Cardiac septum (tissue), 1 donor: ENCODE data around the gene BLMH. TPM values are rescaled to one million over a fixed set of nuclear protein-coding genes. Genes with fewer than 3 reads are reported as not detected.

Experiments used
- DNase-seq: peaks from one replicate; pipeline ENCODE4 v3.0.0-alpha.2; 2020; ENCODE audit warnings: low spot score
- intact Hi-C: fragments of 100-400 bp; cut with DNase I; formaldehyde crosslinking; loops from one replicate; pipeline ENCODE4 v1.14.0; 2022
- total RNA-seq: library from RNA; stranded (reverse); fragmentation: NEBNext Ultra II Directional; extraction: Animal tissue kit (Norgen Biotek cat#: 25700); gene quantifications from one replicate; pipeline ENCODE4 v1.2.1, GENCODE V29; 2021
- donor health status: DM: no; HTN: no; CAD: no.

Gene BLMH
- total RNA-seq, 1 donor from 2014 or later, result 14.1 TPM

DNA sequence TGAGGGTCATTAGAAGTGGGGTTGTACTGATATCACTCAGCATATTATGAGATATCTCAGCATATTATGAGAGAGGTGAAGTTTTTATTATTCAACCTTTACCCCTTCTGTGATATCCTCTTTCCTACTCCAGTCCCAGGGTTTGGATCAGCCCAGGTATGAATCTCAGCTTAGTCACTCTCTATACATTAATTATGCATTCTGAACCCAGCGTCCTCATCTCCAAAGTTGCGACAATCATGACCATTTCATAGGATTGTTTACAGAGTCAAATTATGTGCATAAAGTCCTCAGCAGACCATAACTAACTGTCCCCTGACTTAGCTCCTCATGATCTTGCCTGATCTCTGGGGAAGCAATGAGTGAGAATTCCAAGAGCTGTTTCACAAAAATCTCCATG, 20.5 kb upstream of the BLMH start:
- intact Hi-C loops, result no loop called here
- no peak for DNase-seq

DNA sequence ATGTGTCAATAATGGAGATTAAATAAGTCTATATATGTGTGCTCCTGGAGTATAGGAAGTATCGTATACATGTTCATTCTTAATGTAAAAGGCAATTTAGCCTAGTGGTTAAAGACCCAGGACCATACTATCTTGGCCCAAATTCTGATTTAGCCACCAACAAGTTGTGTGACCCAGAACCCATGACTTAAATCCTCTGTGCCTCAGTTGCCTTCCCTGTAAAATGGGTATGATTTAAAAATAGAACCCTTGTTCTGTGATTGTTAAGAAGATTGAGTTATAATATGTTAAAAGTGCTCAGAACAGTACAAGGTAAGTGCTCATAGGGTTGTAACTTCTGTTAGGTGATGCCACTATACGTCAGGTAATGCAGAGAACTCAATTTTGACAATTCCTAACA, 18.8 kb upstream of the BLMH start:
- no peak for DNase-seq
- intact Hi-C loops, result no loop called here

DNA sequence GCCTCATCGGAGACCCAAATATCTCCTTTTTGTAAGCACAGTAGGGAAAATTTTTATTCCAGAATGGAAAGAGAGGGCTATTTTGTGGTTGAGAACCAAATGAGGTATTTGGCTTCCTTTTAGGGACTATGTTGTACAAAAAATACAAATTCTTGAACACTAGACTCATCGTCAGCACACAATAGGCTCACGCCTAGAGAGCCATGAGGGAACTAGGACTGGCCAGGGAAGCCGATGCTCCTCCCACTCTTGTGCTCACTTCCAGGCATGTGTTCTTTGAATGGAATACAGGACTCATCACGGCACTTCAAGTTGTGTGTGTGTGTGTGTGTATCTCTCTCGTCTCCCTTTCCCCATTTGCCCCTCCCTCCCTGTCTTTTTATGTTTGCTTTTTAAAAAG, 17.8 kb upstream of the BLMH start:
- DNase-seq, result no peak

DNA sequence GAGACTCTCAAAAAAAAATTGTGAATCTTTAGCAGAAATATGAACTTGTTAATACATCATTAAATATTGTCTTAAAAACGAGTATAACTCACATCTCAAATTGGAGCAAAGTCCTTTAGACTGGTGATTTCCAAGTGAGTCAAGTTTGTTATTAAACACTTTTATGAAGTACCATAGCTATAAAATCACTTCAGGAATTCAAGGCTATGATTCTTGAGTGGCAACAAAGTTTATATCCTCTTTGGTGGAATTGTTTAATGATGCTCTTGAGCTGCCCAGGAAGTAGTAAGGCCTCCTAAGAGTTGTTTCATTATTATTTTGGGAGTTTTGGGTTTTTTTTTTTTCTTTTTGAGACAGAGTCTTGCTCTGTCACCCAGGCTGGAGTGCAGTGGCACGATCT, 16.7 kb upstream of the BLMH start:
- intact Hi-C loops, result no loop called here
- no peak for DNase-seq

More for the DNA sequence above, 17.8 kb upstream of the BLMH start:
- intact Hi-C loops, result no loop called here

DNA sequence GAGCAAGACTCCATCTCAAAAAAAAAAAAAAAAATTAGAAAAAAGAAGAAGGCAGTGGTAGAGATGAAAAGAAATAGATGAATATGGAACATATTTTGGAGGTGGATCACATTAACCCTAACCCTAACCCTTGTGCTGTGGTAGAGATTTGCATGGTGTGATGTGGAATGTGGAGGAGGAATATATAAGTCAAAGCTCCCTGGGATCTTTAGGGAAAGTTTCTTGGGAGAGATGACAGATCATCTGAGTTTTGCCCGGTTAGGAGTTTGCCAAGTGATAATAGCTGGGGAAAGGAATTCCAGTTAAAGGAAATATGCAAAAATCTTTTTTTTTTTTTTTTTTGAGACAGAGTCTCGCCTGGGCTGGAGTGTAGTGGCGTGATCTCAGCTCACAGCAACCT, 13.0 kb upstream of the BLMH start:
- intact Hi-C loops, result no loop called here
- no peak for DNase-seq

DNA sequence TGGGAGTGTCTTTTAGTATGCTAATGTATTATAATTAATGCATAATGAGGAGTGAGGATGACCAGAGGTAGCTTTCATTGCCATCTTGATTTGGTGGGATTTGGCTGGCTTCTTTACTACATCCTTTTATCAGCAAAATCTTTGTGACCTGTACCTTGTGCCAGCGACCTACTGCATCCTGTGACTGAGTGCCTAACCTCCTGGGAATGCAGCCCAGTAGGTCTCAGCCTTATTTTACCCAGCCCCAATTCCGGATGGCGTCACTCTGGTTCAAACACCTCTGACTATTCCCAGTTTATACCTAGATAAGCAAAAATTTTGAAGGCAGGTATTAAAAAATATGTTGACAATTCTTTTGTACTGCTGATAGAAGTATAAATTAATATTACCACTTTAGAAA, 10.5 kb upstream of the BLMH start:
- intact Hi-C loops, result no loop called here
- DNase-seq, result no peak

DNA sequence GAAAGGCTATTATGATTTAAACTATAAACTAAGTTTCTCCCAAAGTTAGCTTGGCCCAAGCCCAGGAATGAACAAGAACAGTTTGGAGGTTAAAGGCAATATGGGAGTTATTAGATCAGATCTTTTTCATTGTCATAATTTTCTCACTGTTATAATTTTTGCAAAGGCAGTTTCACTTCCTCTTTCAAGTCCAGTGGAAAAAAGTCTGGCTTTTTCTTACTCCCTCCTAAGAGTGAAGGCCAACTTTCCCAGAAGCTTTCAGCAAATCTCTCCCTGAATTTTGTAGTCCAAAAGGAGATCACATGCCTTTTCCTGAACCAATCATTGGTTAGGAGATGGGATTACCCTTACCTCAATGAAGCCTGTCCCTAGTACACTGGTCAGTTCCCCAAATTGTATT, 9.1 kb upstream of the BLMH start:
- no peak for DNase-seq
- intact Hi-C loops, result no loop called here

DNA sequence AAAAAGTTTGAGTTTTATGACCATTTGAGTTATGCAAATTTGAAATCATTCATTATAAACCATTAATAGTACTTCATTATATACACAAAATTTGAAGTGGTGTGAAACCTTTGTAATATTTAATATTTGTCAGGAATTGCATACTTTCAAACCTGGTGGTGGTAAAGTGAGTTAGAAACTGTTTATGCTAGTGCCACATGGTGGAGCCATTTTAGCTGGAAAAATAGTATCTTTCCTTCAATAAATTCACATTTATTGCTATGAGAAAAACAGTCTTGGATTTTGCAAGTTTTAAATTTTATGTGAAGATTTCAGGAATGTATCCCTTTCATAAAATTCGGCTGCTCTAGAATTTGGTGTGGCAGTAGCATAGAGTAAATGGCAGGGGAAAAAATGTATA, 7.3 kb upstream of the BLMH start:
- intact Hi-C loops, result no loop called here
- DNase-seq, result no peak

DNA sequence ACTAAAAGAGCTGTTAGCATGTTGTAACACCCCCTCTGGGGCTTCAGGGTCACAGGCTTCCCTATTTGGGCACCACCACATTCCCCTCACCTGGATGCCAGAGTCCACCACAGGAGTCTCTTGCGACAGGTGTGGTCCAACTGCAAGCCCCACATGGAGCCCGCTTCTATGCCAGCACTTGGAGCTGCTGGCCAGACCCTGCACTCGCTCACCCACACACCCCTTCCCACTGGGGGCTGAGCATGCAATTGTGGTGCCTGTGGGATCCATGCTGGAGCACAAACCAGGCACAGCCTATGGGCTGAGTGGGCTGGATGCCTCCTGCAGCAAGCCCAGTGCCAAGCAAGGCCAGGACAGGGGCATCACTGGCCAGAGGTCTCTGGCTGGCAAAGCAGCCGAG, 6.0 kb upstream of the BLMH start:
- no peak for DNase-seq
- intact Hi-C loops, result no loop called here

DNA sequence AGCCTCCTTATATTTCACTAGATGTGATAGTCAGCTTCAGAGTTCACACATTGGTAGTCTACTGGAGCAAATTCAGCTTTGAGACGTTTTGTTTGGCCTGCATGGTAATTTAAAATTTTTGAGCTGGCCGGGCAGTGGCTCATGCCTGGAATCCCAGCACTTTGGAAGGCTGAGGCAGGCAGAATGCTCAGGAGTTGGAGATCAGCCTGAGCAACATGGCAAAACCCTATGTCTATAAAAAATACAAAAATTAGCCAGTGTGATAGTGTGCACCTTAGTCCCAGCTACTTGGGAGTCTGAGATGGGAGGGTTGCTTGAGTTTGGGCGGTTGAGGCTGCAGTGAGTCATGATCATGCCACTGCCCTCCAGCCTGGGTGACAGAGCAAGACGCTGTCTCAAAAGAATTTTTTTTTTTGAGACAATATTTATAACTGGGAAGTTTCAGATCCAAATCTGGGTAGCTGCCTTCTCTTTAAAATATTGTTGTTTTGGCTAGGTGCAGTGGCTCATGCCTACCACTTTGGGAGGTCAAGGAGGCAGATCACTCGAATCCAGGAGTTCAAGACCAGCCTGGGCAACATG, 4.8 kb upstream of the BLMH start:
- no peak for DNase-seq
- intact Hi-C loops, result no loop called here

DNA sequence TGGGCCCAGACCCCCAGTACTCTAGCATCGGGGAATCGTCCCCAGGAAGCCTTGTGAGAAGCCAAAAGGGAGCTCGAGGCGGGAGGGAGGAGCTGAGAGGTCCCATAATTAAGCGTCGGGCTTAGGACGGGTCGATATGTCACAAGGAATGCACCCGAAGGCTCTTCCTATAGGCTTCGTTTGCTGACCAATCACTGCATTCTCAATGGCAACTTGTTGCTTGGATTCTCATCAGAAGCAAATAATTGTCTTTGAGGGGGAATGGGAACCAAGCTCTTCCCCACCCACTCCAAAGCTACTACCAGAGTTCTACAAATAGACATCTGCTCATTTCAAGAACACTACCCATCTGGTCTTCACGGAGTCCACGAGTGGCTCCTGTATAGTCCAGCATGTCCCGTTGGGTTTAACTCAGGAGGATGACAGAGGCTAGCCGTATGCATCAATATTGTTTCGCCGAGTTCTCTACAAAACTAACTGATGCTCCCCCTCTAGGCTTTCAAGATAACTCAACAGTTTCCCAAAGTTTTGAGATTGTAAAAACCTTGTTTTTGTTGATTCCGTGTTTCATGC, 628 bp upstream of the BLMH start:
- intact Hi-C loops, result loop anchor here (5.0 kb wide), 2 partner anchors 85 to 175 kb away; partner anchors contain the start of genes CPD and NSRP1
- DNase-seq, result no peak

DNA sequence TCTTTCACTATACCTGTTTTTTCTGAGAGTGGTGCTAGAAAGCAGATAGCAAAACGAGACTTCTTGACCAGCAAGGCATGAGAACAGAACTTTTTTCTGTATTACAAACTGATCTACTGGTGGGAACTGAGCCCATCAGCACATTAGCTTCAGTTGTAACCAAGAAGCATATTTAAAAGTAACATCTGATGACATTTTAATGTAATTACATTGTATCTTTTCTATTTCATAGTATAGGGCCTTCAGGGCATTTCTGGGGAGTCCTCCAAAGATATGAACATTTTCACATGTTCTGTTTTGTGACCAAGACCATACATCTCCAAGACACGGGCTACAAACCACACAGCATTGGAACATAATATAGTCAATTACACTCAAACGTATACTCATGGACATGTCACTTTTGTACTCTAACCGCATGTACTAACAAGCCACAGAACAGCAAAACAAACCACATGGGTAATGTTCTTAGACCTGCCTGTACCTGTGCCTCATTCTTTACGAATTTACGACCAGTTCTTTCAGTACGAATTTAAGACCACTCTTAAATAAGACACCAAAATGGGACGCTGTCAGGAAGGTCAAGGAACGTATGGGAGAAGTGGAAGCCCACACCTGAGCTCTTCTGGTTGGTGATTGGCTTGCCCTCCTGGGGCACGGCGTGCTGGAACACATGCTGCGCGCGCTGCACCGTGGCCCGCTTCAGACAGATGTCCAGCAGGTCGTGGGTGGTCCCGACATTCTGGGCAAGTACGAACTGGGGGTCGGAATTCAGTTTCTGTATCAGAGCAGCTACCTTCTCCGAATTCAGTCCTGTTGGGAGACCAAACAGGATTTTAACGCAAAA, 825 bp downstream of the BLMH start:
- intact Hi-C loops, result loop anchor here (5.0 kb wide), 2 partner anchors 86 to 174 kb away; partner anchors contain the start of genes CPD and NSRP1
- DNase-seq, result no peak

DNA sequence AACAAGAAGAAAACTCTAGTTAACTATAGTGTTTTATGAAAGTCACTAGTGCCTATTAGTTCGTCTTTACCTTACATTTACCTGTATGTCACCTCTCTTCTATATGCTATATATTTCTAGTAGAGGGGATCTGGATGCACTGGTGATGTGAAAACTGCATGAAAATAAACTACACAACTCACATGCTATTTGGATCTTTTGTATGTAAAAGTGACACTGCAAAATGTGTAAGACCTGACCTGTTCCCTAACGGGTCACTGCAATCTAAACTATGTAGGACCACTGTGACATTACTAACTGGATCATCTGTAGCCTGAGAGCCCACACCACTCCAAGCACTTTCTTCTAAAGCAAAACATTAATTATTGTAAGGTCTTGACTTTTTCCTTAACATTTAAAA, 1.7 kb downstream of the BLMH start:
- intact Hi-C loops, result loop anchor here (5.0 kb wide), 2 partner anchors 87 to 173 kb away; partner anchors contain the start of genes CPD and NSRP1
- DNase-seq, result no peak

DNA sequence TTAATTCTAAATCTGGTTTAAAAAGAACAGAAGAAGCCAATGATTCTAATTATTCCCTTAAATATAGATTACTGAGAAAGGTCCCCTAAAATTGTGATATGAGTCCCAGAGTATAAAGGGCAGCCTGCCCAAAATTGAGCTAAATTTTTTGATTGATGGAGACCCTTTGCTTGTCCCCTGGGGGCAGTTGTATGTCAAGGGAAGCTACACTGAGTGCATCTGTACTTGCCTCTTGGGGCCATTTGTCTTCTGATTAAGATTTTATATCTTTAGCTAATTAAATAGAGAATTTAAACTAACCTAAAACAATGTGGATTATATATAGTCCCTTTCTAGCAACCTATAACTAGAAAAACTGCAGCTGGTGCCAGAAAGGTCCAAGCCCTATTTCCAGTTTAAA, 12.6 kb downstream of the BLMH start:
- no peak for DNase-seq
- intact Hi-C loops, result loop anchor here (2.0 to 5.0 kb wide), 2 partner anchors 152 to 174 kb away; no protein-coding TSS in a partner anchor

DNA sequence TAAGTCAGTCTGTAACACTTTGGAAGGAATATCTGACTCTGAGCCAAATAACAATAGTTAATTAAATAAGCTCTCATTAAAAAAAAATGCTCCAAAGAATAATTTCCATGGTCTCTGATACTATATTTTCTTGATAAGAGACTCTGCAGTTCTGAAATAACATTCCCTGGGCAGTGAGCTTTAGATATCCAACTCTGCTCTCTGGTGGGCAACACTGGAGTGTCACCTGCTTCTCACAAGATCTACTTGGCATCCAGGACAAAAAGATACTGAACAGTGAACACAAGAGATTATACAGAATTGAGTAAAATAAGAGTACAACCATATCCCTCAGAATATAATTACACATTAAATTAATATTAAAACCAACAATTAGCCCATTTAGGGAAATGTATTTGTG, 13.7 kb downstream of the BLMH start:
- intact Hi-C loops, result loop anchor here (2.0 to 5.0 kb wide), 2 partner anchors 151 to 173 kb away; no protein-coding TSS in a partner anchor
- DNase-seq, result no peak

DNA sequence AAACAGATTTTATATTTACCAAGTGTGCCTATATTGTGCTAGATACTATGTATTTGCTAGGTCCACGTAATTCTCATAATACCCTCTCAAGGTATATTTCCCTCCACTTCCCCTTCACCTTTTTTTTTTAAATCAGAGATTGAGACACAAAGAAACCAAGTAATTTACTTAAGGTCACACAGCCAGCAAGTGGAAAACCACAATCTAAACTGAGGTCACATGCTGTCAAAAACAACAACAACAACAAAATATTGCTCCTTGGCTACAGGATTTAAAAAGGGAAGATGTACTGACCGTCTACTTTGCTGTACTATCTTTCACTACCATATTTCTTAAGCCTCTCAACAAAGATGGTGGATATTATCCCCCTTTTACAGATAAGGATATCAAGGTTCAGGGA, 15.8 kb downstream of the BLMH start:
- no peak for DNase-seq
- intact Hi-C loops, result loop anchor here (5.0 kb wide), 1 partner anchor 149 kb away; no protein-coding TSS in a partner anchor

DNA sequence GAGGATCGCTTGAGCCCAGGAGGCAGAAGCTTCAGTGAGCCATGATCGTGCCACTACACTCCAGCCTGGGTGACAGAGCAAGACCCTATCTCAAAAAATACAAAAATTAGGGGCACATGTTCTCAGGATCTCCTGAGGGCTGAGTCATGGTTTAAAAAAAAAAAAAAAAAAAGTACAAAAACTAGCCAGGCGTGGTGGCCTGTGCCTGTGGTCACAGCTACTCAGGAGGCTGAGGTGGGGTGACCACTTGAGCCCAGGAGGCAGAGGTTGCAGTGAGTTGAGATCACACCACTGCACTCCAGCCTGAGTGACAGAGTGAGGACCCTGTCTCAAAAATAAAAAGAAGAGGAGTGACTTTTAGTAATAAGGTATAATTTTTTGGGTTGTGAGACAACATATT, 16.9 kb downstream of the BLMH start:
- intact Hi-C loops, result loop anchor here (5.0 kb wide), 1 partner anchor 148 kb away; no protein-coding TSS in a partner anchor
- no peak for DNase-seq

DNA sequence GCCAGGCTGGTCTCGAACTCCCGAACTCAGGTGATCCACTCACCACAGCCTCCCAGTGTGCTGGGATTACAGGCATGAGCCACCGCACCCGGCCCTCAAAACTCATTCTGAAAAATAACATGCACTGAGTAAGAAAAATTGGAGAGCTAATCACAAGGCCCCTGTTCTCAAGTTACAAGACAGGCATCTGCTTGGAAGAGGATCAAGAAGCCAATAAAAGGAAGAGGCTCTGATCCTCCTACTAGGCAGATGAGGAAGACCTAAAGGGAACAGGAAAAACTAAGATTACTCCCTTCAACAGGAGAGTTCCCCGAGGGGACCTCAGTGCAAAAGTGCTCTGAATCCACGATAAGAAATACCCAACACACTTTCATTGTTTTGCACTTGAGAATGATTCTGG, 18.4 kb downstream of the BLMH start:
- intact Hi-C loops, result no loop called here

DNA sequence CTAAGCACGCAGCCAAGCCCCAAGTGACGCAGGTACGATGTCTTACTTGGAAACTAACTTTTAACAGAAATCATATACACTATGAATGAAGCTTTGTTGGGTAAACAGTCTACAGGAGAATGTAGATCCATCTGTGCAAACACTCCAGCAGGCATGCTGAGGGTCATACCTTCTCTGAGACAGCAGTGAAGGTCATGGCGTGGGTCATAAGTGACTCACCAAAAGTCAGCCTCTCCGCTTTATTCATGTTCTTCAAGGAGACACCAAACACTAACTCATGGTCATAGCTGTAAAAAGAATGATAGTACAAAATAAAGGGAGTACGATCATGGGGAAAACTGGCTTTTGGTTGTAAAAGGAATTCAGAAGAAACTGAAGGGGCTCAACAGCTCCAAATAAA, 20.6 kb downstream of the BLMH start:
- intact Hi-C loops, result no loop called here
- no peak for DNase-seq

More for the DNA sequence above, 18.4 kb downstream of the BLMH start:
- no peak for DNase-seq

DNA sequence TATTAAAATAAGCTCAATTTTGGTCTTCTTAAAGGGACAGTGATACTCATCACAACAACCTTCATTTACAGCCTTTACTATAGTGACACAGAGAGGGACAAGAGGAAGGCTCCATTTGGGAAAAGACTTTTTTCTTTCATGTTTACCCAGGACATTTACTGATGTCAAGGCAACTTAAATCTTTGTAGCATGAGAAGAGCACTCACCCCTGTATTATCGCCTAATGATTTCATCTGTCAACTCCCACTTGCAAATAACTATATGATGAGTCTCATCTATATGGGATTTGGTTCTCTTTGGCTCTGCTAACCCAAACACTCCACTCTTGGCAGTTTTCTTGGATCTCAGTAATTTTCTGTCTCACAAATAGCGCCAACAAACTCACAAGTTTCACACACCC, 24.1 kb downstream of the BLMH start:
- intact Hi-C loops, result no loop called here
- DNase-seq, result no peak
